GM10248 (cell line): ENCODE results near the gene ELAVL1.

Source experiments
- CTCF ChIA-PET: fragments of 300-600 bp; sonication (Branson Sonifier 250); formaldehyde crosslinking; extraction: SDS; loops from one replicate; lab custom pipeline; 2021; ENCODE audit warnings: antibody characterized with exemption; lab: Yijun Ruan, JAX
- POLR2A ChIA-PET: fragments of 350-650 bp; sonication (Branson Sonifier 250); formaldehyde crosslinking; extraction: SDS; loops from one replicate; lab custom pipeline; 2020; ENCODE audit warnings: antibody characterized with exemption; lab: Yijun Ruan, JAX
- DNase-seq: peaks from one replicate; pipeline ENCODE4 v3.0.0; 2012; ENCODE audit errors: extremely low spot score
- TF ChIP-seq, protein P1 (sequence below): IDR thresholded peaks from 2 replicates; pipeline ENCODE4 v1.5.1; 2012; ENCODE audit warnings: mild to moderate bottlenecking, low read depth; ENCODE audit errors: extremely low read depth, missing control alignments, control extremely low read depth

Gene ELAVL1

DNA sequence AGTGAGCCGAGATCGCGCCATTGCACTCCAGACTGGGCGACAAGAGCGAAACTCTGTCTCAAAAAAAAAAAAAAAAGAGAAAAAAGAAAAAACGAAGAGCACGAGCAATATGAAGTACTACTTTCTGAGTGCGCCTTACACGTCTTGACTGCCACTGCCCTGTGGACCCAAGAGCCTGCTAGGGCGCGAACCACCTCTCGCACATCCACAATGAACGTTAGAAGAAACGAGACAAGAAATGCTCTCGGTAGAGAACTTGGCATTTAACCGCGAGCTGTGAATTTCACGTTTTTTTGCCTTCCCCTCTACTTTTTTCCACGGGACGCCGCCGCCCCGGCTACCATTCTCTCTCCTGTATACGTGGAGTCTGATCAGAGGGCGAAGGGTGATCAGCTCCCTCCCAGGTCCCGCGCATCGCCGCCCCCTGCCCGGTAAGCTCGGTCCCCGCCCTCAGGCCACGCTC lies 62.4 kb downstream of the ELAVL1 start:
- ChIA-PET CTCF (interaction anchor here (0.8 to 6.9 kb wide), 33 partner anchors 8 to 549 kb away, joined by 3 to 90 read pairs (median 7); partner anchors contain the start of genes CCL25, CTXN1, ELAVL1 and MAP2K7), POLR2A (interaction anchor here (1.0 to 2.5 kb wide), 6 partner anchors 7 to 74 kb away, joined by 3 to 18 read pairs (median 8); partner anchors contain the start of genes MAP2K7 and SNAPC2)
- DNase-seq: no peak
- TF ChIP-seq, protein P1, sequence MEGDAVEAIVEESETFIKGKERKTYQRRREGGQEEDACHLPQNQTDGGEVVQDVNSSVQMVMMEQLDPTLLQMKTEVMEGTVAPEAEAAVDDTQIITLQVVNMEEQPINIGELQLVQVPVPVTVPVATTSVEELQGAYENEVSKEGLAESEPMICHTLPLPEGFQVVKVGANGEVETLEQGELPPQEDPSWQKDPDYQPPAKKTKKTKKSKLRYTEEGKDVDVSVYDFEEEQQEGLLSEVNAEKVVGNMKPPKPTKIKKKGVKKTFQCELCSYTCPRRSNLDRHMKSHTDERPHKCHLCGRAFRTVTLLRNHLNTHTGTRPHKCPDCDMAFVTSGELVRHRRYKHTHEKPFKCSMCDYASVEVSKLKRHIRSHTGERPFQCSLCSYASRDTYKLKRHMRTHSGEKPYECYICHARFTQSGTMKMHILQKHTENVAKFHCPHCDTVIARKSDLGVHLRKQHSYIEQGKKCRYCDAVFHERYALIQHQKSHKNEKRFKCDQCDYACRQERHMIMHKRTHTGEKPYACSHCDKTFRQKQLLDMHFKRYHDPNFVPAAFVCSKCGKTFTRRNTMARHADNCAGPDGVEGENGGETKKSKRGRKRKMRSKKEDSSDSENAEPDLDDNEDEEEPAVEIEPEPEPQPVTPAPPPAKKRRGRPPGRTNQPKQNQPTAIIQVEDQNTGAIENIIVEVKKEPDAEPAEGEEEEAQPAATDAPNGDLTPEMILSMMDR: no peak

DNA sequence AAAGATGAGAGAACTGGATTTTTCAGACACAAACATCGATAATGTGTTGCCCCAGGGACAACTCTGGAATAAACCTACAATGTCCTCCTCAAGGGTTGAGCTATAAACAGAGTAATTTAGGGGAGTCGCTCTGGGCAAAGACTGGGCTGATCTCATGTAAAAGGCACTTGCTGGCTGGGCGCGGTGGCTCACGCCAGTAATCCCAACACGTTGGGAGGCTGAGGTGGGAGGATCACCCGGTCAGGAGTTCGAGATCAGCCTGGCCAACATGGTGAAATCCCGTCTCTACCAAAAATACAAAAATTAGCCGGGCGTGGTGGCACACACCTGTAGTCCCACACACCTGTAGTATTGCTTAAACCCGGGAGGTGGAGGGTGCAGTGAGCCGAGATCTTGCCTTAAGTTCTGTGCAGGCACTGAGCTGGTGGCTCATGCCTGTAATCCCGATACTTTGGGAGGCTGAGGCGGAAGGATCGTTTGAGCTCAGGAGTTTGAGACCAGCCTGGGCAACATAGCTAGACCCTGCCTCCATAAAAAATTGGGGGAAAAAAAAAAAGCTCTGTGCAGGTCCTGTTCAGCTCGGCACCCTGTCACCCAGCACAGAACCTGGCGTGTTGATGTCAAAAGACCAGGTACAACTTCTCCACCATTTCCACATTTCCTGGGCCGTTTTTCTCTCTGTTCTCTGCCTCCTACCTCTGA lies 63.4 kb downstream of the ELAVL1 start:
- ChIA-PET CTCF (interaction anchor here (0.9 to 6.9 kb wide), 4 partner anchors 13 to 73 kb away, joined by 3 to 90 read pairs (median 8); partner anchors contain the start of gene CTXN1), POLR2A (interaction anchor here (0.6 to 0.8 kb wide), 3 partner anchors 9 to 67 kb away, joined by 3 to 5 read pairs (median 3); no protein-coding TSS in a partner anchor)
- TF ChIP-seq, protein P1: no peak
- no peak for DNase-seq

DNA sequence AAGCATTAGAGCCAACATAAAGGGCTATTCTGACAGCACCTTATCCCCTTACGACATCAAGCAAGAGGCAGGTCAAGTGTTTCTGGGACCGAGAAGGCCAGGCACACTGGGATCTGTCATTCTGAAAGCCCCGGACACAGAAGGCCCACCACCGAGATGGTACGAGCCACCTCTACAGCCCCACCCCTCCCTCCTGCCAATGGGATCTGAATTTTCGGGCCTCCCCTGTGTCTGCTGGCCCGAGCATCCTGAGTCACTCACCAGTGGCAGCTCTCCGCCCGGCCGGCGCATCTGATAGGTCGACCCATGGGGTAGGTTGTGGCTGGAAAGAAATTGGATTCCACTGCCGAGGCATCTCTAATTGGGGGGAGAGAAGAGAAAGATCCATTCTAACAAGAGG lies 64.6 kb downstream of the ELAVL1 start:
- CTCF ChIA-PET: interaction anchor here (2.0 to 6.9 kb wide), 2 partner anchors 12 to 17 kb away, joined by 4 to 90 read pairs; partner anchors contain the start of gene CTXN1
- POLR2A ChIA-PET: no interaction called here
- TF ChIP-seq, protein P1: no peak
- no peak for DNase-seq

DNA sequence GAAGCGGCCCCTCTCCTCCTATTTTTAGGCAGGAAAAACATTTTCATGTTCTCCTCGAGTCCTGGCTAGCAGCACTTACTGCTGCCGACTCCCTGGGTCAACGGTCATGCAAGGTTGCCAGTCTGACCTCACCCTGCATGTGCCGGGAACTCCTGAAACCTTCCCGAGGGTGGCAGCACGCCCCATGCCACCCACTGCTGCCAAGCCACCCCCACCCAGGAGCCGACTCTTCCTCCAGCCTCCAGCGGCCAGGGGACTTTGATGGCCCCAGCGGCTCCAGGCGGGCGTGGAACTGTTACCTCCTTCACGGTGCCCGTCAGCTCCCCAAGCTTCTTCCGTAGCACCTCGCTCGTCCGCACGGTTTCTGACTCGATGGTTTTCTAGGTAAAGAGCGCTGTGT lies 70.7 kb downstream of the ELAVL1 start:
- CTCF ChIA-PET: interaction anchor here (1.2 to 2.2 kb wide), 2 partner anchors 10 to 14 kb away, joined by 3 to 12 read pairs; partner anchors contain the start of gene TIMM44
- POLR2A ChIA-PET: no interaction called here
- TF ChIP-seq, protein P1: no peak
- DNase-seq: no peak

DNA sequence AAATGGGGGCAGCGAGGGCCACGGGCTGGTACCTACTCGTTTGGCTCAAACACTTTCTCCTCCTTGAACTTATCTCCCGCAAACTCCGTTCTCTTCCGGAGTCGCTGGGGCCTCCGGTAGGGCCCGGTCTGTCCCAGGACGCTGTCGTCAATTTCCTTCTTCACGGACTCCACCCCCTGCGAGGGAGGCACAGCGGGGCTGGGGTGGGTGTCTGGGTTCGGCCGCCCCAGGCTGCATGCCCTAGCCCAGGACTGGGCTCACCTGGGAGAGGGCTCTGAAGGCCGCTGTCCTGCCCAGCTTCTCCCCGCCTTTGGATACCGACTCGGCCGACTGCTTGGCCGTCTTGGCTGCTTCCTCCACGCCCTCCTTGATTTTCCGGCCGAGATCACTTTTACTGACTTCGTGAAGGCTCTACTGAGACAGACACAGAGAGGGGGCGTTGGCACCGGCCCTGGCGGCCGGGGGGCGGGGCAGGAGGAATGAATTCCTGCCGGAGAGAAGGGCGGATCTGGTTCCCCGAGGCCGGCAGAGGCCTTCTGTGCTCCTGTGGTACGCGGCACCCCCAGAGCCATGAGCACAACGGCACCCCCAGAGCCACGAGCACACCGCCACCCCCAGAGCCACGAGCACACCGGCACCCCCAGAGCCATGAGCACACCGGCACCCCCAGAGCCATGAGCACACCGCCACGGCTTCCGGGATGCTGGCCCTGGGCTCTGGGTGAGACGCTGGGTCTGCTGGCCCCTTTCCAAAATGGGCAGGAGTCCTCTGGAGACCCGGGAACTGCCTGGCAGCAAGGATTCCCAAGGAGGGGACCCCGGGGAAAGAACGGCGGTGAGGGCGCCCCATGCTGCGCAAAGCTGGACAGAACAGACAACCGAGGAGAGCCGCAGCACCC lies 71.4 kb downstream of the ELAVL1 start:
- ChIA-PET CTCF (interaction anchor here (1.2 to 2.2 kb wide), 2 partner anchors 11 to 13 kb away, joined by 3 to 12 read pairs; partner anchors contain the start of gene TIMM44), POLR2A (no interaction called here)
- DNase-seq: no peak
- TF ChIP-seq, protein P1: no peak

DNA sequence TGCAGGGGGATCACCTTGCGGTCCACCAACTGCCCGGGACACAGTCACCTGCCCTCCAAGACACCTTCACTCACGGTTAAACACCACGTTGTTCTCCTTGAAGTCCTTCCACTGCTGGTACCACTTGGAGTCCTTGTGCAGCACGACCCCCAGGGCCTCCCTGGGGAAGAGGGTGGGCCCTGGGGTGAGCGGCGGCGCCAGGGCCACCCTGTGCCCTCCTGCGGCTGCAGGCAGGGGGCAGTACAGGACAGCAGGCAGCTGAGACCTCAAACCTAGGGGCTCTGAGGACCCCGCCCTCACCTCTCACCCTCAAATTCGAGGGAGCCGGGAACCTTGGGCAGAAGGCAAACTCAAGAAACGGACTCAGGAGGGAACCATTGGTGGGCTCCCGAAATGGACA lies 72.0 kb downstream of the ELAVL1 start:
- no peak for DNase-seq
- CTCF ChIA-PET: no interaction called here
- POLR2A ChIA-PET: no interaction called here
- TF ChIP-seq, protein P1: peak; percentile 22
